Measurements from ENCODE around the gene NHLRC4. TPM values are rescaled to one million over a fixed set of nuclear protein-coding genes. Genes with fewer than 3 reads are reported as not detected.

NHLRC4 gene
- polyA plus RNA-seq, 2 of the 4 experiments (the other 2 are of a cell fraction) = 0.03 to 0.09 TPM

Small RNA genes lying within 50 kb of the gene (small RNA-seq; reads per million reads assigned to genes)
- gene MIR3176 = 0 to 7.6 (median 1.6) reads per million in 6 experiments
- 0 to 4.4 (median 1.1) reads per million in 6 experiments for gene MIR5587
- gene Z98883.1 = 0 to 0.19 (median 0) reads per million in 6 experiments

Other genes with a start within 250 kb of the NHLRC4 start
- gene AXIN1, start 214.3 kb upstream of the NHLRC4 start, polyA plus RNA-seq (2011; rRNA removed) = 8.7 and 8.9 TPM in 2 replicates
- 18.1 to 19.3 TPM (median 18.6 TPM) in 3 replicates for gene AXIN1, start 214.3 kb upstream of the NHLRC4 start, polyA plus RNA-seq (2017; fragmentation: RNase III; extraction: RNeasy Plus Mini Kit Qiagen cat#74134 plus additional on column Dnase treatment)
- gene MRPL28, start 196.5 kb upstream of the NHLRC4 start, polyA plus RNA-seq (2011; rRNA removed) = 115 and 130 TPM in 2 replicates
- gene MRPL28, start 196.5 kb upstream of the NHLRC4 start, polyA plus RNA-seq (2017; fragmentation: RNase III; extraction: RNeasy Plus Mini Kit Qiagen cat#74134 plus additional on column Dnase treatment) = 139 to 144 TPM (median 139 TPM) in 3 replicates
- 25.9 and 36.0 TPM in 2 replicates for gene PGAP6, start 185.0 kb upstream of the NHLRC4 start, polyA plus RNA-seq (2011; rRNA removed)
- 32.3 to 38.1 TPM (median 36.2 TPM) in 3 replicates for gene PGAP6, start 185.0 kb upstream of the NHLRC4 start, polyA plus RNA-seq (2017; fragmentation: RNase III; extraction: RNeasy Plus Mini Kit Qiagen cat#74134 plus additional on column Dnase treatment)
- gene NME4, start 169.8 kb upstream of the NHLRC4 start, polyA plus RNA-seq (2011; rRNA removed) = 229 and 239 TPM in 2 replicates
- gene NME4, start 169.8 kb upstream of the NHLRC4 start, polyA plus RNA-seq (2017; fragmentation: RNase III; extraction: RNeasy Plus Mini Kit Qiagen cat#74134 plus additional on column Dnase treatment) = 301 to 349 TPM (median 339 TPM) in 3 replicates
- 15.5 and 17.9 TPM in 2 replicates for gene DECR2, start 165.1 kb upstream of the NHLRC4 start, polyA plus RNA-seq (2011; rRNA removed)
- gene DECR2, start 165.1 kb upstream of the NHLRC4 start, polyA plus RNA-seq (2017; fragmentation: RNase III; extraction: RNeasy Plus Mini Kit Qiagen cat#74134 plus additional on column Dnase treatment) = 31.0 to 38.0 TPM (median 34.2 TPM) in 3 replicates
- gene RAB11FIP3, start 141.4 kb upstream of the NHLRC4 start, polyA plus RNA-seq (2011; rRNA removed) = 6.7 and 9.7 TPM in 2 replicates
- gene RAB11FIP3, start 141.4 kb upstream of the NHLRC4 start, polyA plus RNA-seq (2017; fragmentation: RNase III; extraction: RNeasy Plus Mini Kit Qiagen cat#74134 plus additional on column Dnase treatment) = 18.0 to 19.1 TPM (median 18.4 TPM) in 3 replicates
- 10.0 and 11.4 TPM in 2 replicates for gene CAPN15, start 39.3 kb upstream of the NHLRC4 start, polyA plus RNA-seq (2011; rRNA removed)
- 31.3 to 33.9 TPM (median 33.3 TPM) in 3 replicates for gene CAPN15, start 39.3 kb upstream of the NHLRC4 start, polyA plus RNA-seq (2017; fragmentation: RNase III; extraction: RNeasy Plus Mini Kit Qiagen cat#74134 plus additional on column Dnase treatment)
- gene PRR35, start 6.6 kb upstream of the NHLRC4 start, polyA plus RNA-seq (2011; rRNA removed) = 0.04 TPM in 1 of 2 replicates, not detected in the other
- gene PRR35, start 6.6 kb upstream of the NHLRC4 start, polyA plus RNA-seq (2017; fragmentation: RNase III; extraction: RNeasy Plus Mini Kit Qiagen cat#74134 plus additional on column Dnase treatment) = 0.04 to 0.10 TPM (median 0.04 TPM) in 3 replicates
- 13.2 and 15.7 TPM in 2 replicates for gene PIGQ, start 3.0 kb downstream of the NHLRC4 start, polyA plus RNA-seq (2011; rRNA removed)
- 25.2 to 32.2 TPM (median 31.2 TPM) in 3 replicates for gene PIGQ, start 3.0 kb downstream of the NHLRC4 start, polyA plus RNA-seq (2017; fragmentation: RNase III; extraction: RNeasy Plus Mini Kit Qiagen cat#74134 plus additional on column Dnase treatment)
- 4.4 and 4.9 TPM in 2 replicates for gene RAB40C, start 23.1 kb downstream of the NHLRC4 start, polyA plus RNA-seq (2011; rRNA removed)
- gene RAB40C, start 23.1 kb downstream of the NHLRC4 start, polyA plus RNA-seq (2017; fragmentation: RNase III; extraction: RNeasy Plus Mini Kit Qiagen cat#74134 plus additional on column Dnase treatment) = 8.1 to 9.7 TPM (median 8.5 TPM) in 3 replicates
- 0.05 TPM in 1 of 2 replicates, not detected in the other for gene WFIKKN1, start 64.0 kb downstream of the NHLRC4 start, polyA plus RNA-seq (2011; rRNA removed)
- 0.15 to 0.23 TPM (median 0.17 TPM) in 3 replicates for gene WFIKKN1, start 64.0 kb downstream of the NHLRC4 start, polyA plus RNA-seq (2017; fragmentation: RNase III; extraction: RNeasy Plus Mini Kit Qiagen cat#74134 plus additional on column Dnase treatment)
- gene METTL26, start 69.3 kb downstream of the NHLRC4 start, polyA plus RNA-seq (2011; rRNA removed) = 44.2 and 47.2 TPM in 2 replicates
- gene METTL26, start 69.3 kb downstream of the NHLRC4 start, polyA plus RNA-seq (2017; fragmentation: RNase III; extraction: RNeasy Plus Mini Kit Qiagen cat#74134 plus additional on column Dnase treatment) = 78.3 to 83.6 TPM (median 80.3 TPM) in 3 replicates
- 10.7 and 12.9 TPM in 2 replicates for gene MCRIP2, start 74.8 kb downstream of the NHLRC4 start, polyA plus RNA-seq (2011; rRNA removed)
- gene MCRIP2, start 74.8 kb downstream of the NHLRC4 start, polyA plus RNA-seq (2017; fragmentation: RNase III; extraction: RNeasy Plus Mini Kit Qiagen cat#74134 plus additional on column Dnase treatment) = 20.3 to 21.3 TPM (median 21.3 TPM) in 3 replicates
- 6.5 and 7.3 TPM in 2 replicates for gene WDR90, start 82.4 kb downstream of the NHLRC4 start, polyA plus RNA-seq (2011; rRNA removed)
- gene WDR90, start 82.4 kb downstream of the NHLRC4 start, polyA plus RNA-seq (2017; fragmentation: RNase III; extraction: RNeasy Plus Mini Kit Qiagen cat#74134 plus additional on column Dnase treatment) = 28.1 to 31.4 TPM (median 30.7 TPM) in 3 replicates
- 33.9 and 38.0 TPM in 2 replicates for gene RHOT2, start 101.1 kb downstream of the NHLRC4 start, polyA plus RNA-seq (2011; rRNA removed)
- gene RHOT2, start 101.1 kb downstream of the NHLRC4 start, polyA plus RNA-seq (2017; fragmentation: RNase III; extraction: RNeasy Plus Mini Kit Qiagen cat#74134 plus additional on column Dnase treatment) = 74.0 to 83.5 TPM (median 83.1 TPM) in 3 replicates
- gene RHBDL1, start 108.7 kb downstream of the NHLRC4 start, polyA plus RNA-seq (2011; rRNA removed) = 0.56 and 0.75 TPM in 2 replicates
- 1.2 to 1.6 TPM (median 1.4 TPM) in 3 replicates for gene RHBDL1, start 108.7 kb downstream of the NHLRC4 start, polyA plus RNA-seq (2017; fragmentation: RNase III; extraction: RNeasy Plus Mini Kit Qiagen cat#74134 plus additional on column Dnase treatment)
- 53.2 and 60.6 TPM in 2 replicates for gene STUB1, start 113.4 kb downstream of the NHLRC4 start, polyA plus RNA-seq (2011; rRNA removed)
- gene STUB1, start 113.4 kb downstream of the NHLRC4 start, polyA plus RNA-seq (2017; fragmentation: RNase III; extraction: RNeasy Plus Mini Kit Qiagen cat#74134 plus additional on column Dnase treatment) = 90.0 to 93.5 TPM (median 90.4 TPM) in 3 replicates
- gene JMJD8, start 117.3 kb downstream of the NHLRC4 start, polyA plus RNA-seq (2011; rRNA removed) = 37.5 and 43.8 TPM in 2 replicates
- 72.6 to 77.0 TPM (median 73.7 TPM) in 3 replicates for gene JMJD8, start 117.3 kb downstream of the NHLRC4 start, polyA plus RNA-seq (2017; fragmentation: RNase III; extraction: RNeasy Plus Mini Kit Qiagen cat#74134 plus additional on column Dnase treatment)
- gene WDR24, start 123.4 kb downstream of the NHLRC4 start, polyA plus RNA-seq (2011; rRNA removed) = 2.7 and 3.0 TPM in 2 replicates
- gene WDR24, start 123.4 kb downstream of the NHLRC4 start, polyA plus RNA-seq (2017; fragmentation: RNase III; extraction: RNeasy Plus Mini Kit Qiagen cat#74134 plus additional on column Dnase treatment) = 5.6 to 7.6 TPM (median 6.6 TPM) in 3 replicates
- gene FBXL16, start 138.8 kb downstream of the NHLRC4 start, polyA plus RNA-seq (2011; rRNA removed) = 0.53 and 0.54 TPM in 2 replicates
- 1.1 to 1.4 TPM (median 1.2 TPM) in 3 replicates for gene FBXL16, start 138.8 kb downstream of the NHLRC4 start, polyA plus RNA-seq (2017; fragmentation: RNase III; extraction: RNeasy Plus Mini Kit Qiagen cat#74134 plus additional on column Dnase treatment)
- 33.8 and 41.0 TPM in 2 replicates for gene METRN, start 148.1 kb downstream of the NHLRC4 start, polyA plus RNA-seq (2011; rRNA removed)
- gene METRN, start 148.1 kb downstream of the NHLRC4 start, polyA plus RNA-seq (2017; fragmentation: RNase III; extraction: RNeasy Plus Mini Kit Qiagen cat#74134 plus additional on column Dnase treatment) = 72.7 to 82.2 TPM (median 81.0 TPM) in 3 replicates
- 10.9 and 11.9 TPM in 2 replicates for gene ANTKMT, start 154.1 kb downstream of the NHLRC4 start, polyA plus RNA-seq (2011; rRNA removed)
- gene ANTKMT, start 154.1 kb downstream of the NHLRC4 start, polyA plus RNA-seq (2017; fragmentation: RNase III; extraction: RNeasy Plus Mini Kit Qiagen cat#74134 plus additional on column Dnase treatment) = 49.2 to 55.8 TPM (median 55.2 TPM) in 3 replicates
- gene CCDC78, start 159.4 kb downstream of the NHLRC4 start, polyA plus RNA-seq (2011; rRNA removed) = 1.1 and 1.7 TPM in 2 replicates
- 4.7 to 5.9 TPM (median 5.6 TPM) in 3 replicates for gene CCDC78, start 159.4 kb downstream of the NHLRC4 start, polyA plus RNA-seq (2017; fragmentation: RNase III; extraction: RNeasy Plus Mini Kit Qiagen cat#74134 plus additional on column Dnase treatment)
- 3.5 and 4.4 TPM in 2 replicates for gene HAGHL, start 160.1 kb downstream of the NHLRC4 start, polyA plus RNA-seq (2011; rRNA removed)
- gene HAGHL, start 160.1 kb downstream of the NHLRC4 start, polyA plus RNA-seq (2017; fragmentation: RNase III; extraction: RNeasy Plus Mini Kit Qiagen cat#74134 plus additional on column Dnase treatment) = 21.4 to 22.0 TPM (median 21.7 TPM) in 3 replicates
- gene CIAO3, start 174.0 kb downstream of the NHLRC4 start, polyA plus RNA-seq (2011; rRNA removed) = 17.4 and 19.3 TPM in 2 replicates
- gene CIAO3, start 174.0 kb downstream of the NHLRC4 start, polyA plus RNA-seq (2017; fragmentation: RNase III; extraction: RNeasy Plus Mini Kit Qiagen cat#74134 plus additional on column Dnase treatment) = 20.9 to 24.6 TPM (median 23.0 TPM) in 3 replicates
- 1.8 and 2.4 TPM in 2 replicates for gene MSLN, start 193.7 kb downstream of the NHLRC4 start, polyA plus RNA-seq (2011; rRNA removed)
- gene MSLN, start 193.7 kb downstream of the NHLRC4 start, polyA plus RNA-seq (2017; fragmentation: RNase III; extraction: RNeasy Plus Mini Kit Qiagen cat#74134 plus additional on column Dnase treatment) = 2.7 to 3.6 TPM (median 3.1 TPM) in 3 replicates
- 10.6 and 10.8 TPM in 2 replicates for gene RPUSD1, start 221.4 kb downstream of the NHLRC4 start, polyA plus RNA-seq (2011; rRNA removed)
- gene RPUSD1, start 221.4 kb downstream of the NHLRC4 start, polyA plus RNA-seq (2017; fragmentation: RNase III; extraction: RNeasy Plus Mini Kit Qiagen cat#74134 plus additional on column Dnase treatment) = 26.9 to 29.3 TPM (median 29.0 TPM) in 3 replicates
- 4.8 and 5.1 TPM in 2 replicates for gene CHTF18, start 221.6 kb downstream of the NHLRC4 start, polyA plus RNA-seq (2011; rRNA removed)
- gene CHTF18, start 221.6 kb downstream of the NHLRC4 start, polyA plus RNA-seq (2017; fragmentation: RNase III; extraction: RNeasy Plus Mini Kit Qiagen cat#74134 plus additional on column Dnase treatment) = 32.5 to 36.7 TPM (median 33.8 TPM) in 3 replicates
- gene GNG13, start 233.7 kb downstream of the NHLRC4 start, polyA plus RNA-seq (2011; rRNA removed) = not detected in 2 replicates
- gene GNG13, start 233.7 kb downstream of the NHLRC4 start, polyA plus RNA-seq (2017; fragmentation: RNase III; extraction: RNeasy Plus Mini Kit Qiagen cat#74134 plus additional on column Dnase treatment) = 0.09 TPM in 1 of 3 replicates, not detected in the others